ENCODE measurements around the gene TUBGCP4. TPM values are rescaled to one million over a fixed set of nuclear protein-coding genes. Genes with fewer than 3 reads are reported as not detected.

The TUBGCP4 gene
- total RNA-seq, 1 experiment from 2014 or later = 23.5 TPM

- H3K79me1 ChIP-seq (ENCODE audit: insufficient read depth, low read depth, low read length, poor library complexity, severe bottlenecking) = no peaks in the 10 kb centered on the region
- no peak overlapping the region for H3K27ac Mint-ChIP-seq
- no peak overlapping the region for H4K91ac ChIP-seq (ENCODE audit: insufficient read length, low read depth, low read length)
- H2AK5ac ChIP-seq (ENCODE audit: insufficient read length, low read length) = no peak overlapping the region
- H3K9me3 Mint-ChIP-seq = no peaks in the 10 kb centered on the region
- no peak overlapping the region for H3K4me2 ChIP-seq (ENCODE audit: insufficient read depth, insufficient read length, low read length)
- no peak overlapping the region for H3T11ph ChIP-seq (ENCODE audit: low read length)
- H3K23me2 ChIP-seq (ENCODE audit: insufficient read length, low read depth, low read length, poor library complexity, severe bottlenecking) = no peaks in the 10 kb centered on the region
- peaks cover 48 to 92% (median 89%) of the 10 kb centered on the region in 3 experiments for H3K36me3 Mint-ChIP-seq (ENCODE audit: insufficient read depth in 1 of 3, low read depth in 3 of 3)
- no peaks in the 10 kb centered on the region for H3K27me3 Mint-ChIP-seq (ENCODE audit: low read depth)
- H4K8ac ChIP-seq (replicated peaks; ENCODE audit: insufficient read length, low read depth, low read length) = peak overlapping the region; percentile 18
- no peaks in the 10 kb centered on the region for H3K79me2 ChIP-seq (ENCODE audit: insufficient read depth, low read length)
- H2BK15ac ChIP-seq (ENCODE audit: low read depth, low read length) = no peak overlapping the region
- H3K27ac ChIP-seq (ENCODE audit: insufficient read length, low read depth, low read length) = no peak overlapping the region
- H4K20me1 ChIP-seq (ENCODE audit: control insufficient read depth, insufficient read depth, insufficient read length) = no peaks in the 10 kb centered on the region
- H3K4ac ChIP-seq (ENCODE audit: low read depth, low read length) = no peak overlapping the region
- no peak overlapping the region for H2BK20ac ChIP-seq (ENCODE audit: low read depth, low read length, poor library complexity, severe bottlenecking)
- H3K4me1 Mint-ChIP-seq = no peaks in the 10 kb centered on the region
- H3K9me3 ChIP-seq (ENCODE audit: control insufficient read depth, low read depth, low read length) = no peaks in the 10 kb centered on the region
- H2AFZ ChIP-seq (ENCODE audit: low read length) = no peak overlapping the region
- no CpG with 5 or more reads among the region's 2 CpGs for WGBS (ENCODE audit: extremely low coverage, insufficient read length, low lambda C conversion rate)
- H3K18ac ChIP-seq (ENCODE audit: insufficient read length, low read depth, low read length) = no peak overlapping the region
- H3K9ac ChIP-seq (ENCODE audit: extremely low read depth, insufficient read length, low read length) = no peak overlapping the region
- H3K4me3 Mint-ChIP-seq = no peak overlapping the region
- no peak overlapping the region for H3K56ac ChIP-seq (ENCODE audit: insufficient read length, low read depth, low read length)
- H3K14ac ChIP-seq (ENCODE audit: insufficient read depth, low read length) = no peak overlapping the region
- no peak overlapping the region for H2BK5ac ChIP-seq (ENCODE audit: insufficient read length, low read length)
- no peak overlapping the region for H2BK12ac ChIP-seq (ENCODE audit: insufficient read length, low read depth, low read length)
- DNase-seq = no peak
- H4K5ac ChIP-seq (ENCODE audit: insufficient read length, low read depth, low read length) = no peak overlapping the region
- no peaks in the 10 kb centered on the region for H3K27me3 ChIP-seq (ENCODE audit: insufficient read depth, low read length)
- no peaks in the 10 kb centered on the region for H3K4me1 ChIP-seq (ENCODE audit: insufficient read depth, low read length)
- H3K23ac ChIP-seq (ENCODE audit: insufficient read length, low read depth, low read length) = no peak overlapping the region
- TF ChIP-seq CTCF (conservative IDR thresholded peaks at IDR 0.05) = no peak
- no peak overlapping the region for H2BK120ac ChIP-seq (ENCODE audit: low read depth, low read length, poor library complexity, severe bottlenecking)
Measured at GRCh38 chr15:43406189-43406588, 35.3 kb downstream of the TUBGCP4 start.
